ENCODE data around the gene IFI6.

- TF ChIP-seq POLR2A (IDR thresholded peaks at IDR 0.05) (no peak), CTCF (IDR thresholded peaks at IDR 0.05) (no peak)
Observed at GRCh38 chr1:27665016-27665651, 6.9 kb downstream of the IFI6 start.
